ENCODE results near the gene PRF1.

Gene PRF1

DNA sequence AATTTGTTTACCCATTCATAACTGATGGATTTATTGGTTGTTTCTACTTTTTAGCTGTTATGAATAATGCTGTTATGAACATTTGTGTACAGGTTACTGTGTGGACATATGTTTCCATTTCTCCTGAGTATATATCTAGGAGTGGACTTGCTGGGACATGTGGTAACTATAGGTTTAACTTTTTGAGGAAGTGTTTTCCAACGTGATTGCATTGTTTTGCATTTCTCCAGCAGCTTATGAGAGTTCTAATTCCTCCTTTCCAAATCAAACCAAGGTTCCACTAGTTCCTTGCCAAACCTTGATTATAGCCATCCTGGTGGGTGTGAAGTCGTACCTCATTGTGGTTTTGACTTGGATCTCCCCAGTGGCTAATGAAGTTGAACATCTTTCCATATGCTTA, 2.6 kb upstream of the PRF1 start:
- Histone ChIP-seq H3K36me3 (ENCODE audit: control insufficient read depth in 1 of 2, insufficient read depth in 2 of 2, low read length in 2 of 2) (no peaks in the 10 kb centered on the region), H2BK120ac (ENCODE audit: insufficient read depth, low read length, poor library complexity) (no peak overlapping the region), H4K91ac (ENCODE audit: low read depth, low read length) (no peak overlapping the region), H3K27me3 (ENCODE audit: insufficient read depth, low read length) (no peaks in the 10 kb centered on the region), H2AFZ (ENCODE audit: insufficient read depth, low read length, poor library complexity) (no peak overlapping the region), H3K23ac (ENCODE audit: low read length) (no peak overlapping the region), H3K27ac (ENCODE audit: low read depth, low read length) (no peak overlapping the region), H2BK5ac (ENCODE audit: low read depth, low read length, poor library complexity) (no peak overlapping the region), H3K4ac (ENCODE audit: low read depth, low read length) (no peak overlapping the region), H3K14ac (ENCODE audit: low read length) (no peak overlapping the region), H2AK5ac (ENCODE audit: low read length) (no peak overlapping the region), H3K79me1 (ENCODE audit: low read length) (no peaks in the 10 kb centered on the region), H4K12ac (ENCODE audit: low read depth, low read length) (no peak overlapping the region), H3K9ac (ENCODE audit: low read length) (no peak overlapping the region), H3K18ac (ENCODE audit: low read length) (no peak overlapping the region), H3K4me3 (ENCODE audit: low read depth, low read length) (no peak overlapping the region), H3K9me3 (ENCODE audit: insufficient read depth, low read depth, low read length) (no peaks in the 10 kb centered on the region), H3K79me2 (ENCODE audit: control insufficient read depth, insufficient read depth, low read length, poor library complexity) (no peaks in the 10 kb centered on the region), H3K4me2 (ENCODE audit: low read length) (no peak overlapping the region), H2BK12ac (ENCODE audit: low read length) (no peak overlapping the region), H4K8ac (ENCODE audit: low read depth, low read length) (no peak overlapping the region), H3K4me1 (ENCODE audit: control insufficient read depth in 1 of 2, insufficient read depth in 2 of 2, low read length in 2 of 2) (no peaks in the 10 kb centered on the region)
- WGBS (ENCODE audit: extremely low coverage, insufficient coverage, insufficient read length), result no CpG with 5 or more reads among the region's 2 CpGs
- DNase-seq, result no peak

DNA sequence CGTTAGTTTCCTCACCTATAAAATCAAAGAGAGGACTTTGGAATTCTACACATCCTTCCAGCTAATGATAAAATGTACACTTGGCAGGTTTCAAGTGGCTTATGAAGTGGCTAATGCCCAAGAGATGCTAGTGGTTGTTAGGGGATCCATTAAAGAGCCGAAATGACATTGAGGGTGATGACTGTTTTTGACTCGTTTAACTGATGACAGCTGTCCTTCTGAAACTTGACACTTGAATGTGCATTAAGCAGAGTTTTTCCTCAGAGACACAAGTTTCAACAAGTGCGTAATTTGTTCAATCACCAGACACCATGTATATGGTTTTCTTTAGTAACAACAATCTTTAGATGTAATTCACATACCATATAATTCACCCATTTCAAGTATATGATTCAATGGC, 1.6 kb upstream of the PRF1 start:
- DNase-seq, result no peak
- Histone ChIP-seq H3K23ac (ENCODE audit: low read length) (no peak overlapping the region), H3K9me3 (ENCODE audit: insufficient read depth, low read depth, low read length) (no peaks in the 10 kb centered on the region), H3K4me2 (ENCODE audit: low read length) (no peak overlapping the region), H2BK5ac (ENCODE audit: low read depth, low read length, poor library complexity) (no peak overlapping the region), H2BK12ac (ENCODE audit: low read length) (no peak overlapping the region), H3K4me1 (ENCODE audit: control insufficient read depth in 1 of 2, insufficient read depth in 2 of 2, low read length in 2 of 2) (no peaks in the 10 kb centered on the region), H3K27ac (ENCODE audit: low read depth, low read length) (no peak overlapping the region), H3K4me3 (ENCODE audit: low read depth, low read length) (no peak overlapping the region), H3K4ac (ENCODE audit: low read depth, low read length) (no peak overlapping the region), H4K91ac (ENCODE audit: low read depth, low read length) (no peak overlapping the region), H4K12ac (ENCODE audit: low read depth, low read length) (no peak overlapping the region), H3K36me3 (ENCODE audit: control insufficient read depth in 1 of 2, insufficient read depth in 2 of 2, low read length in 2 of 2) (no peaks in the 10 kb centered on the region), H4K8ac (ENCODE audit: low read depth, low read length) (no peak overlapping the region), H3K9ac (ENCODE audit: low read length) (no peak overlapping the region), H3K14ac (ENCODE audit: low read length) (no peak overlapping the region), H2BK120ac (ENCODE audit: insufficient read depth, low read length, poor library complexity) (no peak overlapping the region), H3K27me3 (ENCODE audit: insufficient read depth, low read length) (no peaks in the 10 kb centered on the region), H2AFZ (ENCODE audit: insufficient read depth, low read length, poor library complexity) (no peak overlapping the region), H3K79me1 (ENCODE audit: low read length) (no peaks in the 10 kb centered on the region), H3K79me2 (ENCODE audit: control insufficient read depth, insufficient read depth, low read length, poor library complexity) (no peaks in the 10 kb centered on the region), H2AK5ac (ENCODE audit: low read length) (no peak overlapping the region), H3K18ac (ENCODE audit: low read length) (no peak overlapping the region)
- no CpG with 5 or more reads among the region's 4 CpGs for WGBS (ENCODE audit: extremely low coverage, insufficient coverage, insufficient read length)

DNA sequence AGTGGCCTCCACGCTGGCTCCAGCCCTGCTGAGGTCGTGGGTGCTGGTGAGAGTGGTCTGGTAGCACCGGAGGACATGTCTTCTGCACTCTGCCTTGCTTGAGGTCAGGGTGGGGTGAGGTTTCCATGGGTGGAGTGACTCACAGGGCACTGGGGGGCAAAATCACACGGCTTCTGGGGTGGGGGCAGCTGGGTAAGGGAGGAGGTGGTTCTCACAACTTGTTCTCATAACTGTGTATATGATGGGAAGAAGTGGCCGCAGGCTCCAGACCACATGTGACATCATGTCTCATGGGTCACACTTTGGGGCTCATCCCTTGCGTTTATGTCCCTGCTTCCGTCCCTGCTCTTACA, 884 bp upstream of the PRF1 start:
- H3K4me3 ChIP-seq (ENCODE audit: low read depth, low read length), result no peak overlapping the region
- no peak overlapping the region for H3K14ac ChIP-seq (ENCODE audit: low read length)
- H3K4ac ChIP-seq (ENCODE audit: low read depth, low read length), result no peak overlapping the region
- H2BK5ac ChIP-seq (ENCODE audit: low read depth, low read length, poor library complexity), result no peak overlapping the region
- H3K27ac ChIP-seq (ENCODE audit: low read depth, low read length), result no peak overlapping the region
- no peak overlapping the region for H3K9ac ChIP-seq (ENCODE audit: low read length)
- no peak overlapping the region for H4K8ac ChIP-seq (ENCODE audit: low read depth, low read length)
- no peaks in the 10 kb centered on the region for H3K79me1 ChIP-seq (ENCODE audit: low read length)
- H3K27me3 ChIP-seq (ENCODE audit: insufficient read depth, low read length), result no peaks in the 10 kb centered on the region
- H4K12ac ChIP-seq (ENCODE audit: low read depth, low read length), result no peak overlapping the region
- no CpG with 5 or more reads among the region's 7 CpGs for WGBS (ENCODE audit: extremely low coverage, insufficient coverage, insufficient read length)
- no peak overlapping the region for H4K91ac ChIP-seq (ENCODE audit: low read depth, low read length)
- no peak overlapping the region for H2AFZ ChIP-seq (ENCODE audit: insufficient read depth, low read length, poor library complexity)
- DNase-seq, result no peak
- no peaks in the 10 kb centered on the region for H3K36me3 ChIP-seq (ENCODE audit: control insufficient read depth in 1 of 2, insufficient read depth in 2 of 2, low read length in 2 of 2)
- no peak overlapping the region for H3K23ac ChIP-seq (ENCODE audit: low read length)
- H2BK12ac ChIP-seq (ENCODE audit: low read length), result no peak overlapping the region
- no peak overlapping the region for H2BK120ac ChIP-seq (ENCODE audit: insufficient read depth, low read length, poor library complexity)
- no peak overlapping the region for H3K4me2 ChIP-seq (ENCODE audit: low read length)
- H3K4me1 ChIP-seq (ENCODE audit: control insufficient read depth in 1 of 2, insufficient read depth in 2 of 2, low read length in 2 of 2), result no peaks in the 10 kb centered on the region
- no peak overlapping the region for H2AK5ac ChIP-seq (ENCODE audit: low read length)
- H3K9me3 ChIP-seq (ENCODE audit: insufficient read depth, low read depth, low read length), result peaks cover 2% of the 10 kb centered on the region
- H3K18ac ChIP-seq (ENCODE audit: low read length), result no peak overlapping the region
- no peaks in the 10 kb centered on the region for H3K79me2 ChIP-seq (ENCODE audit: control insufficient read depth, insufficient read depth, low read length, poor library complexity)

DNA sequence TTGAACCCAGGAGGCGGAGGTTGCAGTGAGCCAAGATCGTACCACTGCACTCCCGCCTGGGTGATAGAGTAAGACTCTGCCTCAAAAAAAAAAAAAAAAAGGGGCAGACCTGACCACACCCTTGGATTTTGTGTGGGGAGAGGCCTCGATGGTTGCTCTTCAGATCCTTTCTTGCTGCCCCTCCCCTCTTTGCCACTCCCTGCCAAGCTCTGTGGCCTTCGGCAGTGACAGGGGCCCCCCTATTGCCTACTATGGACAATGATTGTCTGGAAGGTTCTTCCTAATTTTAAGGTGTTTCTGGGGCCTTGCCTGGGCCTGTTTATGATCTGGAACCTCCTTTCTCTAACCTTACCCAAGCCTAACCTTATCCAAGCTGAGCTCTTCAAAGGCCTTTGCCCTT, 795 bp downstream of the PRF1 start:
- no peak overlapping the region for H3K27ac ChIP-seq (ENCODE audit: low read depth, low read length)
- no peak overlapping the region for H2AK5ac ChIP-seq (ENCODE audit: low read length)
- no peak overlapping the region for H3K4ac ChIP-seq (ENCODE audit: low read depth, low read length)
- no peak for DNase-seq
- H3K4me1 ChIP-seq (ENCODE audit: control insufficient read depth in 1 of 2, insufficient read depth in 2 of 2, low read length in 2 of 2), result no peaks in the 10 kb centered on the region
- H3K9me3 ChIP-seq (ENCODE audit: insufficient read depth, low read depth, low read length), result peaks cover 2% of the 10 kb centered on the region
- H3K79me1 ChIP-seq (ENCODE audit: low read length), result no peaks in the 10 kb centered on the region
- no peak overlapping the region for H2AFZ ChIP-seq (ENCODE audit: insufficient read depth, low read length, poor library complexity)
- no peak overlapping the region for H2BK12ac ChIP-seq (ENCODE audit: low read length)
- no peak overlapping the region for H3K9ac ChIP-seq (ENCODE audit: low read length)
- no peak overlapping the region for H4K91ac ChIP-seq (ENCODE audit: low read depth, low read length)
- no CpG with 5 or more reads among the region's 5 CpGs for WGBS (ENCODE audit: extremely low coverage, insufficient coverage, insufficient read length)
- H3K4me3 ChIP-seq (ENCODE audit: low read depth, low read length), result no peak overlapping the region
- H3K23ac ChIP-seq (ENCODE audit: low read length), result no peak overlapping the region
- no peak overlapping the region for H4K8ac ChIP-seq (ENCODE audit: low read depth, low read length)
- H2BK120ac ChIP-seq (ENCODE audit: insufficient read depth, low read length, poor library complexity), result no peak overlapping the region
- no peaks in the 10 kb centered on the region for H3K27me3 ChIP-seq (ENCODE audit: insufficient read depth, low read length)
- no peaks in the 10 kb centered on the region for H3K79me2 ChIP-seq (ENCODE audit: control insufficient read depth, insufficient read depth, low read length, poor library complexity)
- no peak overlapping the region for H3K4me2 ChIP-seq (ENCODE audit: low read length)
- H3K14ac ChIP-seq (ENCODE audit: low read length), result no peak overlapping the region
- no peaks in the 10 kb centered on the region for H3K36me3 ChIP-seq (ENCODE audit: control insufficient read depth in 1 of 2, insufficient read depth in 2 of 2, low read length in 2 of 2)
- no peak overlapping the region for H4K12ac ChIP-seq (ENCODE audit: low read depth, low read length)
- no peak overlapping the region for H2BK5ac ChIP-seq (ENCODE audit: low read depth, low read length, poor library complexity)
- no peak overlapping the region for H3K18ac ChIP-seq (ENCODE audit: low read length)
